K562 (cell line): ENCODE data around the gene PDE6B.

Experiments
- KDM1A ChIP-seq, 2 experiments: fragments of 450-650 bp; IDR thresholded peaks; 2 replicates each; pipeline ENCODE4 v1.6.1; 2016; ENCODE audit warnings: mild to moderate bottlenecking in 2 of 2
- RBFOX2 ChIP-seq: fragments of 200-400 bp; formaldehyde crosslinking; IDR thresholded peaks from 2 replicates; pipeline ENCODE4 v1.6.1; 2017; ENCODE audit warnings: low read depth, mild to moderate bottlenecking, low read length, moderate library complexity
- SRSF1 ChIP-seq: fragments of 200-400 bp; formaldehyde crosslinking; IDR thresholded peaks from 2 replicates; pipeline ENCODE4 v1.6.1; 2017; ENCODE audit warnings: mild to moderate bottlenecking, low read depth, low read length, moderate library complexity

GRCh38 chr4:688854-689681 is 63.7 kb downstream of the PDE6B start, which contains the start of gene SLC49A3:
- no peak for TF ChIP-seq KDM1A (IDR thresholded peaks at IDR 0.05)
- TF ChIP-seq RBFOX2: no peak
- TF ChIP-seq SRSF1: no peak
